Lung (tissue), 12 donors: ENCODE measurements around the gene DPH7. TPM values are rescaled to one million over a fixed set of nuclear protein-coding genes. Genes with fewer than 3 reads are reported as not detected.

Experiments
- ATAC-seq: fragments of 200-7000 bp; cut with Tn5 transposase; one replicate; pipeline ENCODE4 v1.9.1; 2020; ENCODE audit warnings: moderate number of reproducible peaks; ENCODE audit not compliant: insufficient read depth, low FRiP score
- DNase-seq, 3 donors: peaks; one replicate each; pipeline ENCODE4 v3.0.0-alpha.2; 2013 to 2017
- H3K27ac ChIP-seq, 2 donors: one replicate each; pipeline ENCODE4 v1.5.1; 2013; ENCODE audit warnings: mild to moderate bottlenecking in 2 of 2, moderate library complexity in 2 of 2, control low read depth in 1 of 2, inconsistent platforms in 1 of 2, low read depth in 1 of 2, low read length in 1 of 2
- H3K27me3 ChIP-seq, 3 donors: one replicate each; pipeline ENCODE4 v1.5.1; 2013; ENCODE audit warnings: low read length in 2 of 3; ENCODE audit not compliant: control insufficient read depth in 3 of 3, insufficient read depth in 3 of 3
- H3K36me3 ChIP-seq, 4 donors: one replicate each; pipeline ENCODE4 v1.5.1; 2013; ENCODE audit warnings: low read length in 4 of 4, mild to moderate bottlenecking in 1 of 4, moderate library complexity in 1 of 4; ENCODE audit not compliant: control insufficient read depth in 4 of 4, insufficient read depth in 4 of 4
- H3K4me1 ChIP-seq, 5 donors: one replicate each; pipeline ENCODE4 v1.5.1; 2013; ENCODE audit warnings: low read length in 5 of 5, mild to moderate bottlenecking in 2 of 5, moderate library complexity in 1 of 5; ENCODE audit not compliant: control insufficient read depth in 5 of 5, insufficient read depth in 5 of 5
- H3K4me3 ChIP-seq: one replicate; pipeline ENCODE4 v1.5.1; 2013; ENCODE audit warnings: mild to moderate bottlenecking, control low read depth, moderate library complexity
- H3K9ac ChIP-seq, 2 donors: one replicate each; pipeline ENCODE4 v1.5.1; 2013; ENCODE audit warnings: low read length in 2 of 2, control low read depth in 1 of 2; ENCODE audit not compliant: insufficient read depth in 1 of 2
- H3K9me3 ChIP-seq, 4 donors: one replicate each; pipeline ENCODE4 v1.5.1; 2013; ENCODE audit warnings: low read length in 3 of 4, mild to moderate bottlenecking in 1 of 4, moderate library complexity in 1 of 4; ENCODE audit not compliant: control insufficient read depth in 4 of 4, insufficient read depth in 3 of 4
- WGBS, 2 donors: extraction: QIAGEN DNeasy Blood & Tissue Kit; methylation state at CpG; one replicate each; pipeline ENCODE4 v1.1.7; 2013; 5-methylcytosine and 5-hydroxymethylcytosine counted together
- polyA plus RNA-seq, 2 donors: library from polyadenylated mRNA; stranded (reverse); fragments of 200-250 nt; gene quantifications; one replicate each; pipeline ENCODE4 v1.2.1, GENCODE V29; 2013
- total RNA-seq, 2 donors: library from RNA; depleted of rRNA in 1 of 2; stranded (reverse); fragments of >200 nt in 1 of 2; gene quantifications; one replicate each; pipeline ENCODE4 v1.2.1, GENCODE V29; 2014 to 2021
- TF ChIP-seq, protein P1 (sequence below): IDR thresholded peaks from 2 replicates; pipeline ENCODE4 v1.5.1; 2012; ENCODE audit warnings: mild to moderate bottlenecking; ENCODE audit errors: control extremely low read depth, extremely low read depth
- donor health status: control.
- donor health status: control.
- donor health status: Bipolar disorder and iron deficiency.
- donor health status: healthy.
- donor health status: DM: yes; HTN: yes; CAD: no.

DPH7 gene
- total and polyA plus RNA-seq, 4 donors = 23.6 to 36.5 (median 30.3) TPM

DNA sequence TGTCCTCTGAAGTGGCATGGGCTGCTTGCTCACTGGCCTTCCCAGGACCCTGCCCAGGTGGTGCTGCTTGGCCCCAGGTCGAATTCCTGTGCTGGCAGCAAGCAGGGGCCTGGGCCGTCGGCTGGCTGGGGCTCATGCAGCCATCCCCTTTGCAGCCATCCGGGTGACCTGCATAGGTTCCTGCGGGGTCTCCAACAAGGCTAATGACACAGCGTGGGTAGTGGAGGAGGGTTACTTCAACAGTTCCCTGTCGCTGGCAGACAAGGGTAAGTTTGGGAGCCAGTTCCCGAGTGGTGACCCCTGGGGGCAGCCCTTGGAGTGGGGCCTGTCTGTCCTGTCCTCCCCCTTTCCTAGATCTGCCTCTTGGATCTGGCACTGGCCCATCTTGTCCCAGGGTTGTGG is 34.0 kb upstream of the DPH7 start:
- H3K27ac ChIP-seq = peak overlapping the region in 1 of 2 donors; percentile 89
- TF ChIP-seq, protein P1, sequence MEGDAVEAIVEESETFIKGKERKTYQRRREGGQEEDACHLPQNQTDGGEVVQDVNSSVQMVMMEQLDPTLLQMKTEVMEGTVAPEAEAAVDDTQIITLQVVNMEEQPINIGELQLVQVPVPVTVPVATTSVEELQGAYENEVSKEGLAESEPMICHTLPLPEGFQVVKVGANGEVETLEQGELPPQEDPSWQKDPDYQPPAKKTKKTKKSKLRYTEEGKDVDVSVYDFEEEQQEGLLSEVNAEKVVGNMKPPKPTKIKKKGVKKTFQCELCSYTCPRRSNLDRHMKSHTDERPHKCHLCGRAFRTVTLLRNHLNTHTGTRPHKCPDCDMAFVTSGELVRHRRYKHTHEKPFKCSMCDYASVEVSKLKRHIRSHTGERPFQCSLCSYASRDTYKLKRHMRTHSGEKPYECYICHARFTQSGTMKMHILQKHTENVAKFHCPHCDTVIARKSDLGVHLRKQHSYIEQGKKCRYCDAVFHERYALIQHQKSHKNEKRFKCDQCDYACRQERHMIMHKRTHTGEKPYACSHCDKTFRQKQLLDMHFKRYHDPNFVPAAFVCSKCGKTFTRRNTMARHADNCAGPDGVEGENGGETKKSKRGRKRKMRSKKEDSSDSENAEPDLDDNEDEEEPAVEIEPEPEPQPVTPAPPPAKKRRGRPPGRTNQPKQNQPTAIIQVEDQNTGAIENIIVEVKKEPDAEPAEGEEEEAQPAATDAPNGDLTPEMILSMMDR = no peak
- H3K36me3 ChIP-seq = peaks cover 0 to 27% (median 4%) of the 10 kb centered on the region in 4 donors
- WGBS, 2 donors = 65 to 86% methylated on average over 8 of the region's 8 CpGs
- no peak overlapping the region for H3K4me3 ChIP-seq
- no peak for ATAC-seq
- H3K4me1 ChIP-seq = peaks cover 4 to 28% (median 7%) of the 10 kb centered on the region in 5 donors
- no peak overlapping the region for H3K9ac ChIP-seq
- no peak for DNase-seq
- H3K9me3 ChIP-seq = no peaks in the 10 kb centered on the region
- no peaks in the 10 kb centered on the region for H3K27me3 ChIP-seq

DNA sequence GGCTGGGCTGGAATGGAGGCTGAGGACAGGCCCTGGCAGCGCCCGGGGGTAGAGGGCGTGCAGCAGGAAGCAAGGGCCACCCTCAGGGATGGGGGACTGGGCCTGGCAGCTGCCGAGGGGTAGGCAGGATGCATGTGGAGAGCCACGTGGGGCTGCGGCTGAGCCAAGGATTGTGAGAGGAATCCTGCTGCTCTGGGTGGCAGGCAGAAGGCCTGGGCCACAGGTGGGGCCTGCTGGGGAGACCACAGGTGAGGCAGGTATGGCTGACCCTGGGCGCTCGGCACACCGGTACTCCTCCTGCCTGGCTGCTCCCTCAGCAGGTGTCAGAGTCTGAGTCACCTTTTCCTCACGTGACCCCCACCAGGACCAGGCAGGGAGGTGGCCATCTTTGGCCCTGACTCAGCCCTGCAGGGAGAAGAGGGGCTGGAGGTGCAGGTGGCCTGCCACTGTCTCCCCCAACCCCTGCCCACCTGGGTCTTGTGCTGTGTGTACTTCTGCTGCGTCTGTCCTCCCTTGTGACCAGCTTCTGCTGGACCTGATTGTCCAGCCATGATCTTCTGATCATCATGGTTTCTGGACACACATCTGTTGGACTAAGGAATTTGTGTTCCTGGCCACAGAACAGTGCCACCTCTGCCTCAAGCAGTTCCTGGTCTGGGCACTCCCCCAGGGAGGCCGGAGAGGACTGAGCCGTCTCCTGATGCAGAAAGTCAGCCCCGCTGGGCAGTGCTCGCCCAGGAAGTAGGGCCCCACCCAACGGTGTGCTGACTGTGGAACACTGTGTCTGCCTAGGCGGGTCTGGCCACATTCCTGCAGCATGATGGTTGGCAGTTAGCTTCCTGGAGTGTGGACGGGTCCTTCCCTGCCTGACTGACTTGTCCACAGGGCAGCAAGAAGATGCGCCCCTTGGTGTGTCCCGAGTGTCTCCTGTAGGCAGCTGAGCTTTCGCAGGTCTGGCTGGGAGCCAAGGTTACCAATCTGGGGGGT is 33.2 kb upstream of the DPH7 start:
- TF ChIP-seq, protein P1 = no peak
- DNase-seq = peak; percentile 53 to 62 (median 57)
- H3K36me3 ChIP-seq = peaks cover 0 to 27% (median 3%) of the 10 kb centered on the region in 4 donors
- ATAC-seq = peak; percentile 83
- H3K4me1 ChIP-seq = peaks cover 4 to 35% (median 9%) of the 10 kb centered on the region in 5 donors
- no peaks in the 10 kb centered on the region for H3K27me3 ChIP-seq
- no peak overlapping the region for H3K4me3 ChIP-seq
- peak overlapping the region in 1 of 2 donors; percentile 89 for H3K27ac ChIP-seq
- 30 to 40% methylated on average over 21 of the region's 21 CpGs for WGBS, 2 donors
- no peaks in the 10 kb centered on the region for H3K9me3 ChIP-seq
- H3K9ac ChIP-seq = no peak overlapping the region

DNA sequence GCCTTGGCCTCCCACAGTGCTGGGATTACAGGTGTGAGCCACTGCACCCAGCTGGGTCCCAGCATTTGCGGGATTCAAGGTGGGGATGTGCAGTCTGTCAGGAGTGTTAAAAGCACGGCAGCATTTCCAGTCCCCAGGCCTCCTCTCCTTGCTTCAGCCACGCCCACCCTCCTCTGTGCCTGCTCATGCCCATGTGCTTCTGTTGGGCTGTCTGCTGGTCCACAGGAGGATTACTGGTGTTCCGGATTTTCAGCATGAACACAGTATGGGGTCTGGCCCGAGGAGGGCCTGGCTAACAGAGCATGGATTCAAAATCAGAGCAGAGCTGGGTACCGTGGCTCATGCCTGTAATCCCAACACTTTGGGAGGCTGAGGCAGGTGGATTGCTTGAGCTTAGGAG is 32.2 kb upstream of the DPH7 start:
- 85 to 88% methylated on average over 6 of the region's 6 CpGs for WGBS, 2 donors
- Histone ChIP-seq H3K4me3 (no peak overlapping the region), H3K27me3 (peaks cover 0 to 4% (median 0%) of the 10 kb centered on the region in 3 donors), H3K9ac (no peak overlapping the region), H3K36me3 (peaks cover 0 to 25% (median 3%) of the 10 kb centered on the region in 4 donors), H3K4me1 (peaks cover 8 to 42% (median 17%) of the 10 kb centered on the region in 5 donors), H3K9me3 (no peaks in the 10 kb centered on the region), H3K27ac (peak overlapping the region in 1 of 2 donors; percentile 89)
- TF ChIP-seq, protein P1 = no peak
- ATAC-seq = no peak
- DNase-seq = no peak
